NCI-H526 (cell line): ENCODE data around the gene FBLN2.

ENCODE experiments used
- DNase-seq, 2 experiments: peaks; one replicate each; lab custom pipeline; 2025; lab: John Stamatoyannopoulos, UW

Gene FBLN2

DNA sequence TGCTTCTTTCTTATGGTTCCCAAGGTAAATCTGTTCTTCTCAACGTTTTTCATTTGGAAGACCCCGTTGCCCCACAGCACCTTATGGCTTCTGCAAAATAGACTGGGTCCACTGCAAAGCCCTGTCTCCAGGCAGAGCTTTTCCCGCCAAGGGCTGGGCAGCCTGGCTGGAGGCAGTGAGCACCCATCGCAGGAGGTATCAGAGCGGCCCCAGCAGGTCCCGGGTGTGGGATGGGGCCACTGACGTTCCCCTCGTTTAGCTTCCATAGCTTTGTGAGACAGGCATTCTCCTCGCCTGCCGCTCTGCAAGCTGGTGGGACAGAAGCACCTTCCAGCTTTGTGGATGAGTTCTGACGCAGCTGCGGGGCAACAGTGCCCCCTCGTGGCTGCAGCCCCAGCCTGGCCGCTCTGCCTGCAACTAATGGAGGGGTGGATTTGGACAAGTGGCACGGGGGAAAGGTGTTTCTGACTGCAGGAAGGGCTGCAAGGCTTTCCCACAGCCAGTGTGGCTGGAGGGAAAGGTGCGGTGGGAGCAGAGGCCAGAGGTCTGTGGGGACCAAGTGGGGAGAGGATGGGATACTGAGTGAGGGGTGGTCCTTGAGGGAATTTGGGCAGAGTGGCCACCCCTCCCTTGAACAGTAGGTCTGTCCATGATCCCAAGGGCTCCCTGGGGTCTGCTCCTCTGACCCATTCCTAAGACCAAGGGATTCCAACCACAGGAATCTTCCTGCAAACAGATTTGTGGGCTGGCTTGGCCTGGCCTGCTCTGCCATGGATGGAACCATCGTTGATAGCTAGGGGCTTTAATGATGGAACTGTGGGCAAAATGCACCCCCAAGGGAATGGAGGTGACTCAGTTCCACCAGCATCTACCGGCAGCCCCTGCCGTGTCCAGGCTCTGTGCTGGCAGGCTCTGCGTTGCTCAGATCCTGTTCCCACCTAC is 99.4 kb downstream of the FBLN2 start:
- DNase-seq, result peak; percentile 60 to 88

GRCh38 chr3:13650210-13651056 is 101.5 kb downstream of the FBLN2 start:
- DNase-seq, result peak; percentile 5 to 68

GRCh38 chr3:13651057-13651400 is 102.1 kb downstream of the FBLN2 start:
- no peak for DNase-seq

DNA sequence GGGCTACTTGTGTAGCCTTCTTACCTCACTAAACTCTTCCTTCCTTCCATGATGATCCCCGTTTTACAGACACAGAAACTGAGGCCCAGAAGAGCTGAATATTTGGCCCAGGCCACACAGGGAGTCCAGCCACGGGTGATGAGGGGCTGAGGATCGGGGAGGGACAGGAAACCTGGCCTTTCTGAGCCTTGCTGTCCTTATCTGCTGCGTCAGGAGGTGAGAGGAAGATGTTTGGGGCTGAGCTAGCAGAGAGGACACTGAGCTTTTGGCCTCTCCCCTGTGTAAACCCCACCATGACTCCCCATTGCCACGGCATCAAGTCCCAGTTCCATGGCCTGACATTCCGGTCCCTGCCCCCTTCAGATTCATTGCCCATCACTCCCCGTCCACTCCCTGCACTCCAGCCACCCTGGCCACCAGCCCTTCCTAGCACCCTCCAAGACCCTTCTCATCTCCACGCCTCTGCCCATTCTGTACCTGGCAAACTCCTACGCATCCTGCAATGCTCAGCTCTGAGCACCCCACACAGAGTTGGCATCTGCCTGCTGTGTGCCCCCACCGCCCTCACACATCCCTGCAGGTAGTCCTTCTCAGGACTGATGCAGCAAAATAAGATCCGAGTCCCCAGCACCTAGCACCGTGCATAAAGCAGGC is 103.0 kb downstream of the FBLN2 start:
- no peak for DNase-seq

GRCh38 chr3:13652728-13653127 is 103.8 kb downstream of the FBLN2 start:
- no peak for DNase-seq

DNA sequence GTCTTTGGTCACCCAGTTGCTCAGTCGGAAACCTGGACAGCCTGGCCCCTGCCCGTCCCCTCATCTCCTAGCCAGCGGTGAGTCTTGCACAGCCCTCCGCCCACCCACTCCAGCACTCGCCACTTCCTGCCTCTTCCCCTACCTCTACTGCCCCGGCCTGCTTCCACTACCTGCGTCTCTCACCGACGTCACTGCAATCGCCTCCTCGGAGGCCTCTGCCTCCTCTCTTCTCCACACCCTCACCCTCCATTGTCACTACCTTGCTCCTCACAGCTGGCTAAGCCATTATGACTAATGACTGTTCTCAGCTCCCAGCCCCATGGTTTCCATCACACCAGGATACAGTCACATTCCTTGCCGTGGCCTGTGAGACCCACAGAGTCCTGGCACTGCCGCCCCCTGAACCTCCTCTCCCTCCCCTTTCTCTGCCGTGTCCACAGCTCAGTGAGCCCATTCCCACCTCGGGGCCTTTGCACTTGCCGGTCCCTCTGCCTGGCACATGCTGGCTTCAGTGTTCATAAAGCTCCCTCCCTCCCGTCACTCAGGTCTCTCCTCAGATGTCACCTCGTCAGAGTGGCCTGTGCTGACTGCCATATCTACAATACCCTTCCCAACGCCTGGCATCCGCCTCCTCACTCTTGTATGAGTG is 104.8 kb downstream of the FBLN2 start:
- DNase-seq, result no peak

DNA sequence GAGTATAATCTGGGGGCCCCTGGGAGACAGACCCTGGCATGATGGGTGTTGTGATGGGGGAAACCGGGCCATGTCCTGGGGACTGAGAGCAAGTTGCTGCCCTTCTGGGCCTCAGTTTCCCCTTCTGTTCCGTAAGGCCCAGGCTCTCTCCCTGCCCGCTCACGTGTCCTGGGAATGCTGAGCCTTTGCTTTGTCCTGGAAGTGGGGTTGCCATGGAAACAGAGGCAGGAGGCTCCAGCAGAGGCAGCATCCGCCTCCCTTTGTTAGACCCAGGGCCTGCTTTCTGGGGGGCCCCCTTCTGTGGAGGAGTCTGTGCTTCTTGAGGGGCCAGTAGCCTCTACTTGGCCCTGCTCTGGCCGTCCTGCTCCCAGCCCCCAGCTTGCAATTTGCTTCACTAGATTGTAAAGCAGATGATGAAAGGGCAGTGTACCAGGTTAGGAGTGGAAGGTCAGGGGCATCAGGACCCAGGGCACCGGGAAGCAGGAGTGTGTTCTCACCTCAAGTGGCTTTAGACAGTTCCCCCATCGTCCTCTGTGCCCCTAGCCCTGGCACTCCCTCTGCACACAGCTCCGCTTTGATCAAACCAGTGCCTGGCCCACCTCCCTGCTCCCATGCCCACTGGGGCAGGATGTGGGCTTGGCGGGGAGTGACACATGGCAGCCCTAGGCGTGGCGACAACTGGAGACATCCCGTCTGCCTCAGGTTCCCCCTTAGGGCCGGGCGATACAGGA is 105.6 kb downstream of the FBLN2 start:
- no peak for DNase-seq

DNA sequence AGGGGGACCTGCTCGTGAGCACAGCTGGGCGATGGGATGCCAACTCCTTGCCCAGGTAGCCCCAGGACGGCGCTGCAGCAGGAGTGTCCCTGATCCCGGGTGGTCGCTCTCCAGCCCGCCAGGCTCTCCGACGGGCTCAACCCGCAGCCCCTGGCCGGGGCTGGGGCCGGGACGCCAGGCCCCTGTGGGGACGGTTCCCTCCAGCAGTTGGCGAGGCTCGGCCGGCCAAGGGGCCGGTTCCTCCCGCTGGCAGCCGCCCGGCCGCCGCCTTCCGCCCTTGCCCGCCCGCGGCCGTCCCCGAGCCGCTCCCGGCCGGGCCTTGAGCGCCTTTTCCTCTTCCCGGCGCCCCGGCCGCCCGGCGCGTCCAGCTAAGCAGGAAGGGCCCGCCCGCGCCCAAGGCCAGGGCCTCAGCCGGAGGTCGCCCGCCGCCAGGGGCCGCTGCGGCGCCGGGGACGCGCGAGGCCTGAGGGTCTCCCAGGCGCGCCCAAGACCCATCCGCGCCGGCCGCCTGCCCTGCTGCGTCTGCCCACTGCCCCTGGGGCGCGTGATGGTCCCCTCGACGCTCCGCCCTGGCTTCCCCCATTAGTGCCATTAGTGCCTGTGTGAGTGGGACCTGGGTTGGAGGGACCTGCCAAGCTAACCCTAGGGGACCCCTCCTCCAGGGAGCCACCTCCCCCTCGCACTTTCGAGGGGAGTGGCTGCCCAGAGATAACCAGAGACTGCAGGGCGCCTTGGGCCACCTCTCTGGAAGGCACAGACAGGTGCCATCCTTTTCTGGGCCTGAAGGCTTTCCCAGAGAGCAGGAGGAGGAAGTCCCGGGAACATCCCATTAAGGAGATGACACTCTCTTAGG is 106.4 kb downstream of the FBLN2 start:
- DNase-seq, result peak; percentile 15 to 79

- DNase-seq, result no peak
Observed at GRCh38 chr3:13656584-13657301, 107.8 kb downstream of the FBLN2 start.

DNA sequence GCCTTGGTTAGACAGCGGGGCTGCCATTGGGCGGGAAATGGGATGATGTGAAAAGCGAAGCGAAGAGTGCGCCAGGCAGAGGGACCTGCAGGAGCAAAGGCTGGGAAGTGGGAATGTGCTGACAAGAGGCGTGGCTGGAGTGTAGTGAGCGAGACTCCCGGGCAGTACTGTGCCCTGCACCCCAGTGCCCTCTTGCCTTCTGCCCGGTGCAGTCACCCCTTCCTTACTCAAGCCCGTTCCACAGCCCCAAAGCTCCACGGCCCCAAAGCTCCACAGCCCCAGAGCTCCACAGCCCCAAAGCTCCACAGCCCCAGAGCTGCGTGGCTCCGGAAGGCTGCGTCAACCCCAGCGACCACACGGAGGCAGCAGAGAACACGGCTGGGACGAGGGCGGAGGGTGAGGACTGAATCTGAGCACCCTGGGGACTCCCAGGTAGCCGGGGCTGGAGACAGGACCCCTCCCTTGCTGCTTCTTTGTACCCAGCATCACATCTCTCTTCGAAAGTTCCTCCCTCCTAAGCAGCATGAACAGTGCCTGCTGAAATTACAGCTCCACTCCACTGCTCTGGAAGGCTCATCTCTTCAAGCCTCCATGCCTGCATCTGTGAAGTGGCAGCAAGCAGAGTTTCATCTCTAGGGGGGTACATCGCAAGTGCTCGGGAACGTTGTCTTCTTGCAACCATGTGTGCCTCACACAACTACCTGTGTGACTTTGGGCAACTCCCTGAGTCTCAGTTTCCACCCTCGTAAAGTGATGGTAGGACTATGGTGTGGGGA is 108.9 kb downstream of the FBLN2 start:
- DNase-seq, result peak; percentile 13 to 69

GRCh38 chr3:13658681-13659080 is 109.8 kb downstream of the FBLN2 start:
- no peak for DNase-seq

DNA sequence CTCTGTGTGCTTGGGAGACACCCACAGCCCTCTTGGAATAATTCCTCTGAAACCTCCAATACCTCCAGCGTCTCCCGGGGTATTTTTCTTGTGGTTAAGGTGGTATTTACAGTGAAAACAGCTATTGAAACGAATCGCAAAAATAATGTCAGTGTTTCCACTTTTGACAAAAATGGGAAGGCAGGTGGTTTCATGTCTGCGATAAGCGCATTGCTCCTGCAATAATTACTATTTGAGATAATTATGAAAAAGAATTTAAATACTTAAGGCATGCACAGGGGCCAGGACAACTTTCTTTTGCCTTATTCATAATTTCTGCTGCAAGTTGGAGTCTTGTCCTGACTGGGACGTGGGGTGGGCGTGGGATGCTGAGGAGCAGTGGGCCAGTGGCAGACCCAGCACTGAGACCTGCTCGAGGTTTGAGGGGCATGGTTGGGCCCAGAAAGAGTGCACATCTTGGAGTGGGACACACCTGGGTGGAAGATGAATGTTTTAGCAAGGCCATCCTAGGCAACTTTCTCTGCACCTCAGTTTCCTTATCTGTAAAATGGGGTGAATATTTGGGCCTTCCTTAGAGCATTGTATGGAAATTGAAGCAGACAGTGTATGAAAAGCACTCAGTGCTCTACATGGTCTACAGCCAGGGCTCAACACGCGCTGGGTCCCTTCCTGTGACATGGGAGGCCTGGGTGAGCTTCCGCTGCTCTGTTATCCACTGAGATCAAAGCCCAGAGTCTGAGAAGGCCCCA is 110.5 kb downstream of the FBLN2 start:
- DNase-seq, result no peak

GRCh38 chr3:13660042-13660874 is 111.3 kb downstream of the FBLN2 start:
- DNase-seq, result no peak

GRCh38 chr3:13661121-13661520 is 112.2 kb downstream of the FBLN2 start:
- no peak for DNase-seq

DNA sequence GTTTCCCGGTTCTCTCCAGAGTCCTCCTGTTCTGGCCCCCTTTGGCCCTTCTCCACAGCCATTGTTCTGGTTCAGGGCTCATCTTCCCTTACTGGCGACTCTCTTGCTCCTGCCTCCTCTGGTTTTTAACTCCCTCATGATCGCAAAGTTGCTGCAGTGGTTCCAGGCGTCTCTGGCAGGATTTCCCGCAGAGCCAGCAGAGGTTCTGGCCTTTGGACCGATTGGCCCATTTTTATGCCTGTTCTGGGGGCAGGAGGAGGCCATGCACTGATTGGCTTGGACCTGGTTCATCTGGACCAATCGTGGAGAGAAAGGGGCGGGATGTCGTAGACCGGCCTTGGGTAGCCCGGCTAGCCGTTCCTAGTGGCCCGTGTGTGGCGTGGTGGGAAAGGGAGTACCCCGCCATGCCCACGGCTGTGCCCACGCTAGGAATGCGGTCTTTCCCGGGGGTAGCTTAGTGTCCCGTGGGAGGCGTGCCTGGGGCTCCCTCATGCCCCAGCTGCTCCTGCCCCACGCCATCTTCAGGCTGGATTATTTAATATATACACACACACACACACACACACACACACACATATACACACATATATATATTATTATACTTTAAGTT is 113.4 kb downstream of the FBLN2 start:
- no peak for DNase-seq

DNA sequence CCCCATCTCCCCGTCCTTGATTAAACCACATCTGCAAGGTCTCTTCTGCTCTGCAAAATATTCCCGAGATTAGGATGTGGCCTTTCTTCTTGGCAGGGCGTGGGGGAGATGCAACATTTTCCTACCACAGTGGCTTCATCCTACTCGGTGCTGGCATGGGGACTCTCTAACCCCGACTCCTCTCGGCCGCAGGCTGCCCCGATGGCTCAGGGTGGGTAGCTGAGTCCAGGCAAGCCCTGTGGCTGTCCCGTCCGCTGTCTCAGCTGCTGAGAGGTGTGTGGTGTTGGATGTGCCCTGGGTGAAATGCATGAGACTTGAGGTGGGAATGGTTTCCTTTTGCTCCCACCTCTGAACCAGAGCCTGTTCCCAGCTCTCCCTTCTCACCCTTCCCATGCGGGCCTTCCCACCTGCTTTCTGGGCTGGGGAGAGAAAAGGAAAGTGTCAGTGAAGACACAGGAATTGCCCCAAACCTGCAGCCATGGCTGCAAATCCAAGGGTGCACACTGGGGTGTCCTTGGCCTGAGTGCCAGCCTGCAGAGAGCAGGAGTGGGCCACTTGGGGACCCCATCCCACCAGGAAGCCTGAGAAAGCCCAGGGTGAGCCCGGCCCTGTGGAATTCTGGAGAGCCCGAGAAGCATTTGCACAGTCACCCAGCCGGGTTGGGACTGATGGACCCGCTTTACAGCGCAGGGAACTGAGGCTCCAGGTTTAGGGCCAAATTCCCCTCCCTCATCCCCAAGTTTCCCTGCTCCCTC is 115.0 kb downstream of the FBLN2 start:
- no peak for DNase-seq
